Peyer's patch (tissue), 4 donors: ENCODE data around the gene ING3.

ENCODE experiments used
- CTCF ChIP-seq, 6 experiments: fragments of 450-650 bp in 4 of 6; fragments of 200-600 bp in 2 of 6; sonication (generic) in 1 of 6; IDR thresholded peaks; one replicate each; pipeline ENCODE4 v1.5.1; 2017 to 2019; ENCODE audit warnings: antibody characterized with exemption in 6 of 6, mild to moderate bottlenecking in 3 of 6, moderate library complexity in 1 of 6
- POLR2A ChIP-seq, 2 donors: fragments of 450-650 bp; IDR thresholded peaks; one replicate each; pipeline ENCODE4 v1.5.1; 2017; ENCODE audit warnings: antibody characterized with exemption in 2 of 2, mild to moderate bottlenecking in 2 of 2, moderate library complexity in 2 of 2

- TF ChIP-seq CTCF (IDR thresholded peaks at IDR 0.05) (no peak), POLR2A (IDR thresholded peaks at IDR 0.05) (no peak)
These were observed 50.8 kb downstream of the ING3 start for GRCh38 chr7:121001234-121001906.
